H1 (cell line): ENCODE data around the gene CDC40. TPM values are rescaled to one million over a fixed set of nuclear protein-coding genes. Genes with fewer than 3 reads are reported as not detected.
A peak's percentile ranks its signal among the peaks of the same experiment; 100 is the strongest.

ENCODE experiments used
- CTCF ChIA-PET: fragments of 300-600 bp; sonication (Branson Sonifier 250); formaldehyde crosslinking; loops from one replicate; lab custom pipeline; 2021; ENCODE audit not compliant: partially characterized antibody; lab: Charles Lee
- POLR2A ChIA-PET: fragments of 300-600 bp; sonication (Branson Sonifier 250); formaldehyde crosslinking; loops from one replicate; lab custom pipeline; 2021; ENCODE audit warnings: inconsistent platforms; ENCODE audit not compliant: partially characterized antibody; lab: Charles Lee
- DNase-seq, 2 experiments: peaks; one replicate each; pipeline versions ENCODE4 v3.0.0 to v3.0.0-alpha.2; 2010 to 2022; ENCODE audit warnings: low spot score in 2 of 2, low read depth in 1 of 2, mixed read lengths in 1 of 2
- FAIRE-seq: peaks from 2 replicates; lab custom pipeline; 2011; peaks lifted over from hg19 to GRCh38; lab: Jason Lieb, UNC
- H2AFZ ChIP-seq: 2 replicates; pipeline ENCODE4 v1.8.1; 2012; ENCODE audit warnings: low read length, inconsistent platforms
- H2AK5ac ChIP-seq: 2 replicates; pipeline ENCODE4 v1.6.1; 2013; ENCODE audit warnings: low read depth, low read length
- H2BK120ac ChIP-seq: replicated peaks from 2 replicates; pipeline ENCODE3; 2013; ENCODE audit warnings: low read depth, low read length, inconsistent platforms
- H2BK12ac ChIP-seq: 2 replicates; pipeline ENCODE4 v1.6.1; 2013; ENCODE audit warnings: low read depth, low read length
- H2BK15ac ChIP-seq: 2 replicates; pipeline ENCODE4 v1.6.1; 2013; ENCODE audit warnings: low read length
- H2BK20ac ChIP-seq: 2 replicates; pipeline ENCODE4 v1.6.1; 2013; ENCODE audit warnings: low read length
- H2BK5ac ChIP-seq: 2 replicates; pipeline ENCODE4 v1.6.1; 2013; ENCODE audit warnings: low read depth, low read length
- H3K14ac ChIP-seq: 2 replicates; pipeline ENCODE4 v1.6.1; 2013; ENCODE audit warnings: inconsistent platforms; ENCODE audit not compliant: insufficient read length
- H3K18ac ChIP-seq: 2 replicates; pipeline ENCODE4 v1.6.1; 2013; ENCODE audit warnings: low read length; ENCODE audit errors: extremely low read depth
- H3K23ac ChIP-seq: 2 replicates; pipeline ENCODE4 v1.6.1; 2013; ENCODE audit warnings: inconsistent platforms; ENCODE audit not compliant: insufficient read length
- H3K23me2 ChIP-seq: 2 replicates; pipeline ENCODE4 v1.6.1; 2013; ENCODE audit warnings: low read depth, low read length
- H3K27ac ChIP-seq: 2 replicates; pipeline ENCODE4 v1.6.1; 2011; ENCODE audit warnings: low read depth, low read length, inconsistent platforms
- H3K27me3 ChIP-seq, 4 experiments: replicated peaks in 1 of 4; 1 replicate in 1 of 4; 2 replicates in 3 of 4; pipeline versions ENCODE4 v1.6.1 to v1.8.1; 2011 to 2013; ENCODE audit warnings: low read length in 3 of 4, mild to moderate bottlenecking in 3 of 4, inconsistent platforms in 2 of 4, mixed read lengths in 2 of 4, moderate library complexity in 1 of 4; ENCODE audit not compliant: control insufficient read depth in 3 of 4, insufficient read depth in 3 of 4; ENCODE audit errors: extremely low read depth in 1 of 4
- H3K36me3 ChIP-seq, 4 experiments: 2 replicates each; pipeline versions ENCODE4 v1.6.1 to v1.8.1; 2011 to 2013; ENCODE audit warnings: mild to moderate bottlenecking in 4 of 4, low read length in 3 of 4, moderate library complexity in 2 of 4, control low read depth in 1 of 4, inconsistent platforms in 1 of 4; ENCODE audit not compliant: insufficient read depth in 4 of 4, control insufficient read depth in 2 of 4
- H3K4ac ChIP-seq: replicated peaks from 2 replicates; pipeline ENCODE3; 2013; ENCODE audit warnings: low read length, low read depth, mixed read lengths, inconsistent platforms; ENCODE audit not compliant: insufficient read length
- H3K4me1 ChIP-seq, 4 experiments: replicated peaks in 1 of 4; 1 replicate in 1 of 4; 2 replicates in 3 of 4; pipeline versions ENCODE4 v1.6.1 to v1.8.1; 2011 to 2013; ENCODE audit warnings: low read length in 3 of 4, inconsistent platforms in 2 of 4, mixed read lengths in 1 of 4; ENCODE audit not compliant: insufficient read depth in 4 of 4, control insufficient read depth in 3 of 4
- H3K4me2 ChIP-seq, 2 experiments: 2 replicates each; pipeline versions ENCODE4 v1.6.1 to v1.8.1; 2011 to 2013; ENCODE audit warnings: low read depth in 2 of 2, low read length in 2 of 2, control low read depth in 1 of 2, inconsistent platforms in 1 of 2, mild to moderate bottlenecking in 1 of 2; ENCODE audit not compliant: insufficient read depth in 1 of 2
- H3K4me3 ChIP-seq, 4 experiments: fragments of 200-600, 300-600 bp in 1 of 4; sonication (generic), shearing (Covaris generic), sonication (Bioruptor Twin) in 1 of 4; 2 replicates each; pipeline versions ENCODE4 v1.5.1 to v1.8.1; 2011 to 2016; ENCODE audit warnings: low read length in 4 of 4, low read depth in 3 of 4, control low read depth in 2 of 4, inconsistent platforms in 2 of 4, mild to moderate bottlenecking in 2 of 4, mixed read lengths in 1 of 4, moderate library complexity in 1 of 4; ENCODE audit not compliant: insufficient read depth in 2 of 4; ENCODE audit errors: extremely low read depth in 1 of 4
- H3K56ac ChIP-seq: replicated peaks from 2 replicates; pipeline ENCODE3; 2013; ENCODE audit warnings: low read depth, mild to moderate bottlenecking, mixed read lengths, low read length, inconsistent platforms; ENCODE audit not compliant: insufficient read length
- H3K79me1 ChIP-seq: 2 replicates; pipeline ENCODE4 v1.6.1; 2013; ENCODE audit warnings: low read depth, low read length, control low read depth
- H3K79me2 ChIP-seq, 2 experiments: 2 replicates each; pipeline versions ENCODE4 v1.6.1 to v1.8.1; 2012 to 2013; ENCODE audit warnings: low read length in 2 of 2, mild to moderate bottlenecking in 2 of 2, inconsistent platforms in 1 of 2; ENCODE audit not compliant: insufficient read depth in 2 of 2, control insufficient read depth in 1 of 2
- H3K9ac ChIP-seq, 4 experiments: replicated peaks in 1 of 4; 1 replicate in 1 of 4; 2 replicates in 3 of 4; pipeline versions ENCODE4 v1.6.1 to v1.8.1; 2011 to 2013; ENCODE audit warnings: low read depth in 3 of 4, low read length in 3 of 4, control low read depth in 2 of 4, mild to moderate bottlenecking in 2 of 4, moderate library complexity in 2 of 4, inconsistent platforms in 1 of 4; ENCODE audit errors: extremely low read depth in 1 of 4
- H3K9me3 ChIP-seq, 2 experiments: 2 replicates each; pipeline versions ENCODE4 v1.6.1 to v1.8.1; 2012 to 2013; ENCODE audit warnings: mild to moderate bottlenecking in 2 of 2, moderate library complexity in 2 of 2, control low read depth in 1 of 2, inconsistent platforms in 1 of 2, low read depth in 1 of 2, low read length in 1 of 2, mixed read lengths in 1 of 2; ENCODE audit not compliant: insufficient read depth in 2 of 2
- H4K20me1 ChIP-seq, 2 experiments: replicated peaks in 1 of 2; 2 replicates each; pipeline versions ENCODE3 to v1.8.1; 2011 to 2013; ENCODE audit warnings: inconsistent platforms in 2 of 2, low read length in 2 of 2, mild to moderate bottlenecking in 1 of 2; ENCODE audit not compliant: insufficient read depth in 2 of 2, control insufficient read depth in 1 of 2
- H4K5ac ChIP-seq: 2 replicates; pipeline ENCODE4 v1.6.1; 2013; ENCODE audit warnings: low read length, low read depth, mixed read lengths, inconsistent platforms; ENCODE audit not compliant: insufficient read length
- H4K8ac ChIP-seq: 2 replicates; pipeline ENCODE4 v1.8.0; 2013; ENCODE audit warnings: mild to moderate bottlenecking, moderate library complexity, low read length, inconsistent platforms; ENCODE audit not compliant: insufficient read depth; ENCODE audit errors: extremely low read depth
- H4K91ac ChIP-seq: replicated peaks from 2 replicates; pipeline ENCODE3; 2013; ENCODE audit warnings: low read length, mixed read lengths, inconsistent platforms; ENCODE audit not compliant: insufficient read length
- BRCA1 ChIP-seq: IDR thresholded peaks from 2 replicates; pipeline ENCODE4 v1.6.1; 2012; ENCODE audit warnings: low read depth, low read length, improper control_type of control experiment
- CEBPB ChIP-seq: IDR thresholded peaks from 2 replicates; pipeline ENCODE4 v1.6.1; 2012; ENCODE audit warnings: low read depth, low read length
- KDM1A ChIP-seq: fragments of 200-600, 300-600 bp; sonication (generic); IDR thresholded peaks from 2 replicates; pipeline ENCODE4 v1.7.1; 2016; ENCODE audit warnings: mild to moderate bottlenecking, low read length, borderline replicate concordance
- RNF2 ChIP-seq: fragments of 200-900, 300-1000 bp; sonication (generic); IDR thresholded peaks from 2 replicates; pipeline ENCODE4 v1.7.1; 2016; ENCODE audit warnings: borderline replicate concordance, low read depth, mild to moderate bottlenecking, antibody characterized with exemption, low read length; ENCODE audit not compliant: poor library complexity, severe bottlenecking; ENCODE audit errors: missing control alignments
- SP2 ChIP-seq: IDR thresholded peaks from 2 replicates; pipeline ENCODE4 v1.6.1; 2012; ENCODE audit warnings: mild to moderate bottlenecking, low read length, inconsistent platforms
- WGBS, 2 experiments: shearing (Covaris generic) in 1 of 2; methylation state at CpG; one replicate each; pipeline versions ENCODE4 v1.1.6 to v1.1.7; 2013 to 2015; ENCODE audit warnings: low lambda C conversion rate in 2 of 2, mixed read lengths in 2 of 2, inconsistent platforms in 1 of 2, low coverage in 1 of 2, missing lambda C conversion rate in 1 of 2; ENCODE audit not compliant: insufficient replicate concordance in 2 of 2, insufficient coverage in 1 of 2, insufficient read length in 1 of 2; ENCODE audit errors: extremely low coverage in 1 of 2, missing lambda C conversion rate in 1 of 2; 5-methylcytosine and 5-hydroxymethylcytosine counted together
- polyA plus RNA-seq, 7 experiments: library from polyadenylated mRNA; depleted of rRNA in 3 of 7; stranded (reverse) in 5 of 7; unstranded in 2 of 7; fragments of >200 nt in 5 of 7; fragments of 200-250 nt in 2 of 7; gene quantifications; 1 replicate in 5 of 7; 2 replicates in 1 of 7; 4 replicates in 1 of 7; pipeline versions ENCODE4 v1.2.1 to v1.2.3, GENCODE V29; 2011 to 2013; ENCODE audit warnings: missing spikeins in 2 of 7, mixed read lengths in 2 of 7
- total RNA-seq: library from RNA; stranded (reverse); fragmentation: NEBNext Ultra II Directional; extraction: Animal tissue kit (Norgen Biotek cat#: 25700); gene quantifications from 2 replicates; pipeline ENCODE4 v1.2.1, GENCODE V29; 2021
- TF ChIP-seq, protein P1 (sequence below): IDR thresholded peaks from 2 replicates; pipeline ENCODE4 v1.6.1; 2012; ENCODE audit warnings: inconsistent platforms

Gene CDC40
- total and polyA plus RNA-seq, 2 of the 8 experiments (the other 6 are each of a cell fraction or from before 2014, with no cell fraction given): 7.3 to 27.2 TPM

DNA sequence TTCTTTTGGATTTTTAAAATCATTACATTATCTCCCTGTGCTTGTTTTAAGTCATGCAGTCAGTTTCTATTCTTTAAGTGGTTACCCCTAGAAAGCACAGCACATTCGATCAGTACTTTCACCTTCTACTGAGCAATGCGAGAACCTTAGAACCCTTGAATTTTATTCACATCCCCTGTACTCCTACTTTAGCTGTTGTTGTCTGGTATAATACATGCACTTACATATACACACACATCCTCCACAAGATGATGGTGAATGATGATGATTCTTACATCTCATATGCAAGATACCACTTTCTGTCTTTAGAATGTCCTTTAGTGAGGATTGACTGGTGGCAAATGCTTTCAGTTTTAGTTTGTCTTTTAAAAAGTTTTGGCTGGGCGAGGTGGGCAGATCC lies 5.7 kb downstream of the CDC40 start:
- H3K4ac ChIP-seq: no peak overlapping the region
- no peak for TF ChIP-seq CEBPB
- no peak for TF ChIP-seq BRCA1
- TF ChIP-seq SP2: no peak
- TF ChIP-seq, protein P1, sequence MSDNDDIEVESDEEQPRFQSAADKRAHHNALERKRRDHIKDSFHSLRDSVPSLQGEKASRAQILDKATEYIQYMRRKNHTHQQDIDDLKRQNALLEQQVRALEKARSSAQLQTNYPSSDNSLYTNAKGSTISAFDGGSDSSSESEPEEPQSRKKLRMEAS: no peak
- no peak for TF ChIP-seq RNF2
- no peak for TF ChIP-seq KDM1A
- no peak overlapping the region for H4K5ac ChIP-seq
- H2BK20ac ChIP-seq: no peak overlapping the region
- POLR2A ChIA-PET: no interaction called here
- 0 out of 7 replicates have a peak overlapping the region, but pooled peaks of 1 of the 4 experiments have one; percentile 2 for H3K9ac ChIP-seq
- H3K18ac ChIP-seq: no peak overlapping the region
- H2BK120ac ChIP-seq: no peak overlapping the region
- H2BK15ac ChIP-seq: no peak overlapping the region
- no peak overlapping the region for H3K4me2 ChIP-seq
- H3K56ac ChIP-seq: no peak overlapping the region
- H3K27me3 ChIP-seq: no peaks in the 10 kb centered on the region
- CTCF ChIA-PET: interaction anchor here (1.2 to 1.5 kb wide), 2 partner anchors 143 to 204 kb away, joined by 3 read pairs; no protein-coding TSS in a partner anchor
- H3K79me2 ChIP-seq: peaks cover 23 to 98% of the 10 kb centered on the region in 2 experiments
- no peak overlapping the region for H4K8ac ChIP-seq
- no peak overlapping the region for H3K27ac ChIP-seq
- no peak overlapping the region for H2AK5ac ChIP-seq
- H4K91ac ChIP-seq: no peak overlapping the region
- 80% methylated on average over 3 of the region's 3 CpGs; no CpG with 5 or more reads in 1 of the 2 experiments for WGBS, 2 experiments
- no peaks in the 10 kb centered on the region for H4K20me1 ChIP-seq
- peaks cover 6% of the 10 kb centered on the region for H3K79me1 ChIP-seq
- H2AFZ ChIP-seq: no peak overlapping the region
- H3K9me3 ChIP-seq: no peaks in the 10 kb centered on the region
- FAIRE-seq (no peak), DNase-seq (no peak)
- H3K14ac ChIP-seq: no peak overlapping the region
- H3K4me3 ChIP-seq: no peak overlapping the region
- H3K4me1 ChIP-seq: peaks cover 0 to 2% (median 0%) of the 10 kb centered on the region in 4 experiments; a peak in 2 of 7 replicates
- H3K36me3 ChIP-seq: no peaks in the 10 kb centered on the region
- no peak overlapping the region for H2BK12ac ChIP-seq
- 0 out of 2 replicates have a peak, but pooled peaks cover 2% of the 10 kb centered on the region for H3K23me2 ChIP-seq
- H2BK5ac ChIP-seq: no peak overlapping the region
- no peak overlapping the region for H3K23ac ChIP-seq
